WTC11 (cell line): Measurements from ENCODE around the gene KRT23.

Experiments used
- CREB1 ChIP-seq: sonication (generic); formaldehyde crosslinking; IDR thresholded peaks from 2 replicates; pipeline ENCODE4 v1.8.0; 2023; ENCODE audit warnings: mild to moderate bottlenecking, missing genetic modification reagents
- CREM ChIP-seq: sonication (generic); formaldehyde crosslinking; IDR thresholded peaks from 2 replicates; pipeline ENCODE4 v1.8.1; 2022; ENCODE audit warnings: mild to moderate bottlenecking, missing genetic modification reagents, moderate library complexity
- CTCF ChIP-seq: fragments of 200-600 bp; IDR thresholded peaks from 2 replicates; pipeline ENCODE4 v1.8.0; 2022; ENCODE audit warnings: antibody characterized with exemption
- FOXJ3 ChIP-seq: sonication (generic); formaldehyde crosslinking; IDR thresholded peaks from 2 replicates; pipeline ENCODE4 v1.9.0; 2021; ENCODE audit warnings: missing genetic modification reagents, mild to moderate bottlenecking, borderline replicate concordance
- MLX ChIP-seq: sonication (generic); formaldehyde crosslinking; IDR thresholded peaks from 2 replicates; pipeline ENCODE4 v1.8.1; 2023; ENCODE audit warnings: mild to moderate bottlenecking, missing genetic modification reagents, moderate library complexity
- MXD4 ChIP-seq: fragments of 250-450 bp; sonication (Bioruptor Pico); IDR thresholded peaks from 2 replicates; pipeline ENCODE4 v1.8.0; 2021; ENCODE audit warnings: mild to moderate bottlenecking, moderate library complexity, borderline replicate concordance
- NFE2L1 ChIP-seq: sonication (generic); formaldehyde crosslinking; IDR thresholded peaks from 2 replicates; pipeline ENCODE4 v1.8.1; 2023; ENCODE audit warnings: missing genetic modification reagents
- NR1H2 ChIP-seq: sonication (generic); formaldehyde crosslinking; IDR thresholded peaks from 2 replicates; pipeline ENCODE4 v1.9.0; 2021; ENCODE audit warnings: mild to moderate bottlenecking, moderate library complexity, missing genetic modification reagents
- NR2C2 ChIP-seq: sonication (generic); formaldehyde crosslinking; IDR thresholded peaks from 2 replicates; pipeline ENCODE4 v1.8.0; 2022; ENCODE audit warnings: mild to moderate bottlenecking, missing genetic modification reagents
- SMAD3 ChIP-seq: sonication (generic); formaldehyde crosslinking; IDR thresholded peaks from 2 replicates; pipeline ENCODE4 v1.8.0; 2022; ENCODE audit warnings: missing genetic modification reagents, mild to moderate bottlenecking, borderline replicate concordance
- SP1 ChIP-seq: sonication (generic); formaldehyde crosslinking; conservative IDR thresholded peaks from 2 replicates; pipeline ENCODE4 v1.8.1; 2022; ENCODE audit warnings: missing genetic modification reagents
- TF ChIP-seq, protein P1 (sequence below): sonication (generic); formaldehyde crosslinking; conservative IDR thresholded peaks from 2 replicates; pipeline ENCODE4 v1.8.1; 2022; ENCODE audit warnings: mild to moderate bottlenecking, missing genetic modification reagents

DNA sequence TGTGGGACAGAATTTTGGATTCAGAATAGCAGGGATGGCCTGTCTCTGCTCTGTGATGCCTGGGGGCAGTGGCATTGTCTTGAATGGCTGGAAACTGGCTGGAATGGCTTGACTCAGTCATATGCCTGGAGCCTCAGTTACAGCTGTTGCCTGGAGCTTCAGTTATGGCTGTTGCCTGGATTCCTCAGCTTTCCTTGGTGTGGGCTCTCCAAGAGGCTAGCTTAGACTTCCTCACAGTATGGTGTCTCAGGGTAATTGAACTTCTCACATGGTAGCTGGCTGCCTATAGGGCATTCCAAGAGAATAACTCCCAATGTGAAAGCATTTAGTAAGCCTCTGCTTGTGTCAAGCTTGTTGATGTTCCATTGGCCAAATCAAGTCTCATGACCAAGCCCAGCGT lies 21.1 kb downstream of the KRT23 start:
- TF ChIP-seq CTCF (no peak), CREM (CRISPR knock-in tag) (no peak), NFE2L1 (no peak), NR2C2 (CRISPR knock-in tag) (no peak), NR1H2 (CRISPR knock-in tag) (no peak), MXD4 (CRISPR knock-in tag) (no peak), FOXJ3 (CRISPR knock-in tag) (no peak), SP1 (CRISPR knock-in tag) (no peak), CREB1 (no peak), SMAD3 (no peak), MLX (CRISPR knock-in tag) (no peak)
- TF ChIP-seq, protein P1, sequence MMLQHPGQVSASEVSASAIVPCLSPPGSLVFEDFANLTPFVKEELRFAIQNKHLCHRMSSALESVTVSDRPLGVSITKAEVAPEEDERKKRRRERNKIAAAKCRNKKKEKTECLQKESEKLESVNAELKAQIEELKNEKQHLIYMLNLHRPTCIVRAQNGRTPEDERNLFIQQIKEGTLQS (CRISPR knock-in tag): no peak
